HG03354 (cell line): Measurements from ENCODE around the gene MBD3.
"Not testable (repeated sequence)": the region's sequence is repeated elsewhere in the genome, so short reads cannot be mapped to it uniquely, and the experiment has no call there.

Experiments used
- ATAC-seq: cut with Tn5 transposase; IDR thresholded peaks from one replicate; pipeline ENCODE4 v1.9.1; 2021; ENCODE audit warnings: mild to moderate bottlenecking; ENCODE audit not compliant: unreplicated experiment, poor library complexity, severe bottlenecking

MBD3 gene

DNA sequence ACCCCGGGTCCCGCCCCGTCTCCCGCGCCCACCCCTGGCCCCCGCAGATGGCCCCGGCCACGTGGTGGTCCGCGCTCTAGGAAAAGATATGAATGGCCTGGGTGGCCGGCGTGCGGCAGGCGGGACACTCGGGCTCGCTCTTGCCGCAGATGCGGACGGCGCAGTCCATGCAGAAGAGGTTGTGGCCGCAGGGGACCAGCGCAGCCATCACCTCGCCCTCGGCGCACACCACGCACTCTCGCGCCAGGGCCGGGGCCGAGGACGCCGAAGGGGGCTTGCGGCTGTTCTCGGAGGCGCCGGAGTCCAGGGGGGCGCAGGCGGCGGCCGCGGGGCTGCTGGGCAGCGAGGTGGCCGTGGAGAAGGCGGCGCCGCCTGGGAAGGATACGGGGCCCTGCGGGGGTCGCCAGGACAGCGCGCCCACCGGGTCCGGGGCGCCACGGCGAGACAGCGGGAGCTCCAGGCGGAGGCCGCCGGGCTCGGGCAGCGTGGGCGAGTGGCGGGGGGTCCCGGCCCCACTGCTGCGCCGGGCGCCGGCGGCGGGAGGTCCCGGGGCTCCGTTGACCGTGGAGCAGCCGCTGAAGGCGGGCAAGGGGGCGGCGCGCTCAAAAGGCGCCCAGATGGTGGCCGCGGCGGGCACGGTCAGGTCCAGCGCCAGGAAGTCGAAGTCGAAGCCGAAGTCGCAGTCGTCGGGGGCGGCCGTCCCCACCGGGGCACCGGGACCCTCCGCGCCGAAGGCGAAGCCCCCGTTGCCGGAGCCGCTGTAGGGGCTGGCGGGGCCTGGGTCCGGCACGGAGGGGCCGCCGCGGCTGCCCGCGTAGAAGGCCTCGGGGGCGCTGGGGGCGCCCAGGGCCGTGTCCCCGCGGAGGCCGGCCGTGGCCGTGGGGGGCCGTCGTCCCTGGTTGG lies 36.9 kb downstream of the MBD3 start:
- no peak for ATAC-seq

DNA sequence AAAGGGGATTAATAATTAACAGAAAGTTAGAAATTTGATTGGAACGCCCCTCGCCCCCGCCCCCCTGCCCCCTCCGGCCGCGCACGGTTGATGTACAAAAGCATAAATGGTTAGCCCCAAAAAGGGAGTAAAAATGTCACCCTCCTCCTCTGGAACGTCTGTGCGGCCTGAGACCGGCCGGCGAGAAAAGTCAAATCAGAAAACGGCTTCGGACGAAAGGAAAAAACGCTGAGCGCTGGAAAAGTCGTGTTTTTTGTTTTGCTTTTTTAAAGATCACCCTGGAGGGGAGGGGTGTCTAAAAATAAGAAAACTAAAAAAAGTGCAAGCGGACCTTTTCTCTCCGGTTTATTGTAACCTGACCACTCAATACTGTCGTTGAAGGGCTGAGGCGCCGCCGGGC lies 37.7 kb downstream of the MBD3 start:
- ATAC-seq = no peak

DNA sequence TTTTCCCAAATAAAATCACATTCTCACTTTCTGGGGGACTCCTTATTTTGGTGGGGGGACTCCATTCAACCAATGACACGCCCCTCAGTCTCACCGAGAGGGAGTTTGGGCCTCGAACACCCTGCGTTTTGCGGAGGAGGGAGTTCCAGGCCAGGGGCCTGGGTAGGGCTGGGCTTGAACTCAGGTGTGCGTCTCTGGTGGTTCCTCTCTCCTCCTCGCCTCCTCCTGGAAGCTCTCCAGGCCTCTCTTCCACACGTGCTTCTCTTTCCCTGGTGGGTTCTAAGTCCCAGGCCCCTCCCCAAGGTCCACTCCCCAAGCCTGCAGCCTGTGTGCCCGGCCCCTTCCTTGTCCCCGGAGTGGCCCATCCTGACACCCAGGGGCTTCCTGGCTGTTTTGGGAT lies 39.2 kb downstream of the MBD3 start:
- ATAC-seq = no peak

- no peak for ATAC-seq
Observed at GRCh38 chr19:1551068-1552040, 41.3 kb downstream of the MBD3 start.

- ATAC-seq = no peak
Observed at GRCh38 chr19:1549332-1549945, 43.2 kb downstream of the MBD3 start.

DNA sequence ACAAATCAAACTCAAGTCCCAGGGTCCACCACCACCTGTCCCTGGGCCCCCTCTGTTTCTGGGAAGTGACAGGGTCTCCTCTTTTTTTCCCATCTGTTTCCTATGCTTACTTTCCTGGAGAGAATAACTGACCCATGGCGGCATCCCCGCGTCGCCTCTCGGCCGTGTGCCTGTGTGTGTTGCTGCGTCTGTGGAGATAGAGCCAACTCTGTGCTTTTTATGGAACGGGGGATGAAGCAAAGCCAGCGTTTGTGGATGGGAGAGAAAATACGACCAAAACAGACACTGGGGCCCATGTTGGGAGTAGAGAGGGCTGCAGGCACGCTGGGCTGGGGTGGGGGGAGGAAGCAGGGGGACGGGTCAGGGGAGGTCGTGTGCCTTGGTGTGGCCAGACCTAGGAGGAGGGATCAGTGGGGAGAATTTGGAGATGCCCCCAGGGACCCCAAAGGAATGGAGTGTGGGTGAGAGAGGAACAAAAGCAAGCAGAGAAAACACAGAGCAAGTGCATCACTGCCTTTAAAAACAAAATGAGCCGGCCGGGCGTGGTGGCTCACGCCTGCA lies 52.2 kb downstream of the MBD3 start:
- ATAC-seq = no peak

DNA sequence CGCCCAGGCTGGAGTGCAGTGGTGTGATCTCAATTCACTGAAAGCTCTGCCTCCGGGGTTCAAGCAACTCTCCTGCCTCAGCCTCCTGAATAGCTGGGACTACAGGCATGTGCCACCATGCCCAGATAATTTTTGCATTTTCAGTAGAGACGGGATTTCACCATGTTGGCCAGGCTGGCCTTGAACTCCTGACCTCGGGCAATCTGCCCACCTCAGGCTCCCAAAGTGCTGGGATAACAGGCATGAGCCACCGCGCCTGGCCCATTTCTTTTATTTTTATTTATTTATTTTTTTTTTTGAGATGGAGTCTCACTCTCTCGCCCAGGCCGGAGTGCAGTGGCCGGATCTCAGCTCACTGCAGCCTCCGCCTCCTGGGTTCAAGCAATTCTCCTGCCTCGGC lies 52.9 kb downstream of the MBD3 start:
- not testable (repeated sequence) for ATAC-seq

DNA sequence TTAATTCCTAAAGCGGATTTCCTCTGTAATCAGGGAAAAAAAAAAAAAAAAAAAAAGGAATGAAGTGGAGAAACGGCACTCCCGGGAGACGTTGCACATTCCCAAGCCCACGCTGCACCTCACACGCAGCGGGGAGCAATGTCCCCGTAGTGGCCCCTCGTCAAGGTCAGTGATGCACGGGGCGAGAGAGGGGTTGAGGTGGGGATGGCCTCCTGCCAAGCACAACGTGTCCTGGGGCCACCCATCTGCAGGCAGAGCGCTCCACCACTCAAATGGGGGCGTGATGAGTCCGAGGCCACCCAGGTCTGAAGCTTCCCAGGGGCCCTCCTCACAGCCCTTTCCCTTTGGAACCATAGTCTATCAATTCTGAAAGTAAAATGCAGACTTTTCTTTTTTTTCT lies 53.7 kb downstream of the MBD3 start:
- ATAC-seq = no peak

DNA sequence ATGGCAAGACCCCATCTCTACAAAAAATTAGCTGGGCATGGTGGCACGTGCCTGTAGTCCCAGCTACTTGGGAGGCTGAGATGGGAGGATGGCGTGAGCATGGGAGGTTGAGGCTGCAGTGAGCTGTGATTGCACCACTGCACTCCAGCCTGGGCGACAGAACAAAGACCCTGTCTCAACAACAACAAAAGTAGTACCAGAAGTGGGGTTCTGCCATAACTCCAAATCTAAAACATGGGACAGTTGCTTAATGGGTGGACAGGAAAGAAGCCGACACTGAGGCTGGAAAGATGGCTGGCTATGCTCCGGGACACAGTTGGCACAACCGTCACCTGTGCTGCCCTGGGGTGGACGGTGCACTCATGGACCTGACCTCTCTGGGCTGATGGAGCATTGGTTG lies 57.0 kb downstream of the MBD3 start:
- not testable (repeated sequence) for ATAC-seq

DNA sequence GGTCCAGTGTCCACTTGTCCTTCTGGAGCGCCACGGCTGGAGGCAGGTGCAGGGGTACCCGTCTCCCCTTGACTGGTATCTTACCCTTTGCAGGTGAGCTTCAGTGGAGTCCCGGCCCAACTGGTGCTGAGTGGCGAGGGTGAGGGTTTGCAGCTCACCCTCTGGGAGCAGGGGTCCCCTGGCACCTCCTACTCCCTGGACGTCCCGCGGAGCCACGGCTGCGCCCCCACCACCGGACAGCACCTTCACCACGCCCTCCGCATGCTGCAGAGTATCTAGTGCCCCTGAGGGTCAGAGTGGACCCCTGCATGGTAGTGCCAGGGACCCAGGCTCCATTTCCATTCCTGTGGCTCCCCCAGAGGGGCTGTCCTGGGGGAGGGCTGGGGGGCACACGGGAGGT lies 57.7 kb downstream of the MBD3 start:
- no peak for ATAC-seq

- no peak for ATAC-seq
Observed at GRCh38 chr19:1533510-1534150, 59.0 kb downstream of the MBD3 start.

- ATAC-seq = no peak
Observed at GRCh38 chr19:1532003-1532402, 60.7 kb downstream of the MBD3 start.

GRCh38 chr19:1531587-1531986 lies 61.1 kb downstream of the MBD3 start:
- ATAC-seq = no peak

GRCh38 chr19:1530856-1531255 lies 61.8 kb downstream of the MBD3 start:
- not testable (repeated sequence) for ATAC-seq

DNA sequence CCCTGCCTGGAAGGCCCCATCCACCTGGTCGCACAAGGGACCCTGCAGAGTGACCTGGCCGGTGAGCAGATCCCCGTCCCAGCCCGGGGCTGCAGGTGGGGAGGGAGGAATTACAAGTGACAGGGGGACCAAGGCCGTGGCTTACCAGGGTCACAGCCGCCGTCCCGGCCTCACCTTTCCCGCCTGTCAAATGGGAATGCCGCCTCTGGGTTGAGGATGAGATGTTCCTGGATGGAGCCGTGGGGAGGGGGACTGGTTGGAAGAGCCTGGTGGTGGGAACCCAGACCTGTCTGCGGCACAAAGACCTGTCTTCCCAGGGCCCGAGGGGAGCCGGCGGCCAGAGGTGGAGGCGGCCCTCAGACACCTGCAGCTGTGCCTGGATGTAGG lies 63.2 kb downstream of the MBD3 start:
- ATAC-seq = no peak

GRCh38 chr19:1528596-1529429 lies 63.9 kb downstream of the MBD3 start:
- ATAC-seq = no peak

DNA sequence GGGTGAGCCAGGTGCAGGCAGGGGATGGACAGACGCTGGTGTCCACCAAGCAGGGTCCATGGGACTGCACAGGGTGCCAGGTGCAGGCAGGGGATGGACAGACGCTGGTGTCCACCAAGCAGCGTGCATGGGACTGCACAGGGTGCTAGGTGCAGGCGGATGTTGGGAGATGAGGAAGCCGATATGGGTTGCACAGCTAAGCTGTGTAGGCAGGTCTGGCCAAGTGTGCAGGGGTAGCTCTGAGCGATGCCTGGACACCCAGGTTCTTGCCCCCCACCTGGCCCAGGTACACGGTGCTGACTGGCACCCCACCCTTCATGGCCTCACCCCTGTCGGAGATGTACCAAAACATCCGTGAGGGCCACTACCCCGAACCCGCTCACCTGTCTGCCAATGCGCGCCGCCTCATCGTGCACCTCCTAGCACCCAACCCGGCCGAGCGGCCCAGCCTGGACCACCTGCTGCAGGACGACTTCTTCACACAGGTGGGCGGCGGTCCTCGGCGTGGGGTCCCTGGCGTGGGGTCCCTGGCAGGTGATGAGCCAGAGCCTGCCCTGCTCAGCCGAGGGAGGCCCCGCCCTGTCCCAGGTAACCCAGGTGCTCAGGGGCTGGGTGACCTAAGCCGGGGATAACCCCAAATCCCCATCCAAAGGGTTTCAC lies 64.9 kb downstream of the MBD3 start:
- no peak for ATAC-seq

DNA sequence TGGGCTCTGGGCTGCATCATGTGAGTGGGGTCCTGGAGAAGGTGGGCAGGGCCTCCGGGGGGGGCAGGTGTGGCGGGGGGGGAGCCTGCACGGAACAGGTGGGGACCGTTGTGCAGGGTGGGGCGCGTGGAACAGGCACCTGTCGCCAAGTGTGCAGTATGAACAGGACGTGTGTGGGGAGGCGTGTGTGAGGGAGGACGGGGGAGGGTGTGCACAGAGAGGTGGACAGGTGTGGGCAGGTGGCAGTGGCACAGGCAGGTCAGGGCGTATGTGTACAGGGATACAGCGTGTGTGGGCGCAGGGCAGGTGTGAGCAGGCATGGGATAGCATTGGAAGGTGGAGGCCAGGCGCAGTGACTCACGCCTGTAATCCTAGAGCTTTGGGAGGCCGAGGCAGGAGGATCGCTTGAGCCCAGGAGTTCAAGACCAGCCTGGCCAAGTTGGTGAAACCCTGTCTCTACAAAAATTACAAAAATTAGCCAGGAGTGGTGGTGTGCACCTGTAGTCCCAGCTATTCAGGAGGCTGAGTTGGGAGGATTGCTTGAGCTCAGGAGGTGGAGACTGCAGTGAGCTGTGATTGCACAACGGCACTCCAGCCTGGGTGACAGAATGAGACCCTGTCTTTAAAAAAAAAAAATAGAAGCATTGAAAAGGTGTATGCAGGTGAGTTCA lies 65.6 kb downstream of the MBD3 start:
- ATAC-seq = no peak
